HCT116 (cell line): ENCODE results near the gene NFATC1.
"Not testable (repeated sequence)": the region's sequence is repeated elsewhere in the genome, so short reads cannot be mapped to it uniquely, and the experiment has no call there.

ENCODE experiments used
- CEBPB ChIP-seq: IDR thresholded peaks from 2 replicates; pipeline ENCODE4 v1.6.1; 2012; ENCODE audit warnings: low read depth
- EZH2 ChIP-seq: fragments of 200-600 bp; sonication (generic); IDR thresholded peaks from 2 replicates; pipeline ENCODE4 v1.6.1; 2017; ENCODE audit warnings: antibody characterized with exemption, mixed run types
- EZH2phosphoT487 ChIP-seq: fragments of 200-600 bp; IDR thresholded peaks from 2 replicates; pipeline ENCODE4 v1.6.1; 2018; ENCODE audit warnings: antibody characterized with exemption, borderline replicate concordance
- POLR2A ChIP-seq: IDR thresholded peaks from 2 replicates; pipeline ENCODE4 v1.7.0; 2011; ENCODE audit warnings: borderline replicate concordance; ENCODE audit not compliant: insufficient read depth, insufficient read length; ENCODE audit errors: extremely low read depth
- POLR2AphosphoS5 ChIP-seq: IDR thresholded peaks from 2 replicates; pipeline ENCODE4 v1.6.1; 2011; ENCODE audit warnings: mild to moderate bottlenecking, low read depth, low read length, moderate library complexity
- RAD21 ChIP-seq: IDR thresholded peaks from 2 replicates; pipeline ENCODE4 v1.6.1; 2012; ENCODE audit warnings: low read depth, mild to moderate bottlenecking
- REST ChIP-seq: IDR thresholded peaks from 2 replicates; pipeline ENCODE4 v1.6.1; 2012; ENCODE audit warnings: low read depth
- SP1 ChIP-seq: IDR thresholded peaks from 2 replicates; pipeline ENCODE4 v1.6.1; 2012; ENCODE audit warnings: low read depth
- TF ChIP-seq, protein P1 (sequence below), 3 experiments: fragments of 200-600 bp in 1 of 3; sonication (generic) in 1 of 3; IDR thresholded peaks in 2 of 3; conservative IDR thresholded peaks in 1 of 3; 2 replicates each; pipeline ENCODE4 v1.5.1; 2012 to 2017; ENCODE audit warnings: low read depth in 2 of 3, low read length in 2 of 3, antibody characterized with exemption in 1 of 3, borderline replicate concordance in 1 of 3, control low read depth in 1 of 3, mild to moderate bottlenecking in 1 of 3, mixed read lengths in 1 of 3, mixed run types in 1 of 3, moderate library complexity in 1 of 3; ENCODE audit not compliant: insufficient read depth in 1 of 3
- TF ChIP-seq, protein P2 (sequence below): IDR thresholded peaks from 2 replicates; pipeline ENCODE4 v1.6.1; 2011; ENCODE audit warnings: mild to moderate bottlenecking, low read length, moderate library complexity; ENCODE audit not compliant: insufficient replicate concordance; ENCODE audit errors: extremely low read depth
- TF ChIP-seq, protein P3 (sequence below): IDR thresholded peaks from 2 replicates; pipeline ENCODE4 v1.6.1; 2012

GRCh38 chr18:79504495-79504894, 108.8 kb downstream of the NFATC1 start:
- TF ChIP-seq EZH2phosphoT487, POLR2AphosphoS5, POLR2A, REST, SP1, EZH2, RAD21, CEBPB: not testable (repeated sequence)
- TF ChIP-seq, protein P1, sequence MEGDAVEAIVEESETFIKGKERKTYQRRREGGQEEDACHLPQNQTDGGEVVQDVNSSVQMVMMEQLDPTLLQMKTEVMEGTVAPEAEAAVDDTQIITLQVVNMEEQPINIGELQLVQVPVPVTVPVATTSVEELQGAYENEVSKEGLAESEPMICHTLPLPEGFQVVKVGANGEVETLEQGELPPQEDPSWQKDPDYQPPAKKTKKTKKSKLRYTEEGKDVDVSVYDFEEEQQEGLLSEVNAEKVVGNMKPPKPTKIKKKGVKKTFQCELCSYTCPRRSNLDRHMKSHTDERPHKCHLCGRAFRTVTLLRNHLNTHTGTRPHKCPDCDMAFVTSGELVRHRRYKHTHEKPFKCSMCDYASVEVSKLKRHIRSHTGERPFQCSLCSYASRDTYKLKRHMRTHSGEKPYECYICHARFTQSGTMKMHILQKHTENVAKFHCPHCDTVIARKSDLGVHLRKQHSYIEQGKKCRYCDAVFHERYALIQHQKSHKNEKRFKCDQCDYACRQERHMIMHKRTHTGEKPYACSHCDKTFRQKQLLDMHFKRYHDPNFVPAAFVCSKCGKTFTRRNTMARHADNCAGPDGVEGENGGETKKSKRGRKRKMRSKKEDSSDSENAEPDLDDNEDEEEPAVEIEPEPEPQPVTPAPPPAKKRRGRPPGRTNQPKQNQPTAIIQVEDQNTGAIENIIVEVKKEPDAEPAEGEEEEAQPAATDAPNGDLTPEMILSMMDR (IDR thresholded peaks at IDR 0.05 in 2 of 3, conservative IDR thresholded peaks at IDR 0.05 in 1 of 3; ENCODE audit: borderline replicate concordance in 1 of 3, insufficient read depth in 1 of 3, low read depth in 2 of 3, low read length in 2 of 3) = not testable (repeated sequence)
- TF ChIP-seq, protein P2, sequence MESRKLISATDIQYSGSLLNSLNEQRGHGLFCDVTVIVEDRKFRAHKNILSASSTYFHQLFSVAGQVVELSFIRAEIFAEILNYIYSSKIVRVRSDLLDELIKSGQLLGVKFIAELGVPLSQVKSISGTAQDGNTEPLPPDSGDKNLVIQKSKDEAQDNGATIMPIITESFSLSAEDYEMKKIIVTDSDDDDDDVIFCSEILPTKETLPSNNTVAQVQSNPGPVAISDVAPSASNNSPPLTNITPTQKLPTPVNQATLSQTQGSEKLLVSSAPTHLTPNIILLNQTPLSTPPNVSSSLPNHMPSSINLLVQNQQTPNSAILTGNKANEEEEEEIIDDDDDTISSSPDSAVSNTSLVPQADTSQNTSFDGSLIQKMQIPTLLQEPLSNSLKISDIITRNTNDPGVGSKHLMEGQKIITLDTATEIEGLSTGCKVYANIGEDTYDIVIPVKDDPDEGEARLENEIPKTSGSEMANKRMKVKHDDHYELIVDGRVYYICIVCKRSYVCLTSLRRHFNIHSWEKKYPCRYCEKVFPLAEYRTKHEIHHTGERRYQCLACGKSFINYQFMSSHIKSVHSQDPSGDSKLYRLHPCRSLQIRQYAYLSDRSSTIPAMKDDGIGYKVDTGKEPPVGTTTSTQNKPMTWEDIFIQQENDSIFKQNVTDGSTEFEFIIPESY = not testable (repeated sequence)
- TF ChIP-seq, protein P3, sequence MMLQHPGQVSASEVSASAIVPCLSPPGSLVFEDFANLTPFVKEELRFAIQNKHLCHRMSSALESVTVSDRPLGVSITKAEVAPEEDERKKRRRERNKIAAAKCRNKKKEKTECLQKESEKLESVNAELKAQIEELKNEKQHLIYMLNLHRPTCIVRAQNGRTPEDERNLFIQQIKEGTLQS = not testable (repeated sequence)
